Activated CD4-positive, alpha-beta memory T cell treated with anti-CD3 and anti-CD28 coated beads for 36 hours (primary cell): ENCODE measurements around the gene ATG2B. TPM values are rescaled to one million over a fixed set of nuclear protein-coding genes. Genes with fewer than 3 reads are reported as not detected.

ENCODE experiments used
- CTCF ChIA-PET: fragments of 350-600 bp; sonication (Branson Sonifier 250); formaldehyde crosslinking; loops from one replicate; lab custom pipeline; 2021; ENCODE audit warnings: antibody characterized with exemption, inconsistent platforms; lab: Charles Lee
- POLR2A ChIA-PET: fragments of 350-600 bp; sonication (Branson Sonifier 250); formaldehyde crosslinking; loops from one replicate; lab custom pipeline; 2021; ENCODE audit warnings: antibody characterized with exemption; lab: Charles Lee
- DNase-seq: peaks from one replicate; pipeline ENCODE4 v3.0.0-alpha.2; 2020
- H3K27ac Mint-ChIP-seq: one replicate; pipeline ENCODE4 v1.8.0; 2021; ENCODE audit warnings: mixed read lengths
- H3K27me3 Mint-ChIP-seq: one replicate; pipeline ENCODE4 v1.8.0; 2021; ENCODE audit warnings: mixed read lengths
- H3K36me3 Mint-ChIP-seq: one replicate; pipeline ENCODE4 v1.8.0; 2021; ENCODE audit warnings: mixed read lengths
- H3K4me1 Mint-ChIP-seq: one replicate; pipeline ENCODE4 v1.8.0; 2021; ENCODE audit warnings: low read depth, mixed read lengths
- H3K4me3 Mint-ChIP-seq: one replicate; pipeline ENCODE4 v1.8.0; 2021; ENCODE audit warnings: mild to moderate bottlenecking, mixed read lengths
- H3K9me3 Mint-ChIP-seq: one replicate; pipeline ENCODE4 v1.8.0; 2021; ENCODE audit warnings: mixed read lengths
- intact Hi-C: fragments of 100-400 bp; cut with micrococcal nuclease; formaldehyde crosslinking; loops from one replicate; pipeline ENCODE4 v1.15.1; 2023
- total RNA-seq, 2 experiments: library from RNA; stranded (reverse); gene quantifications; one replicate each; pipeline ENCODE4 v1.2.3, GENCODE V29; 2021

The ATG2B gene
- total RNA-seq, 2 experiments from 2014 or later = 12.0 to 12.8 TPM

GRCh38 chr14:96338551-96338950 lies 24.6 kb downstream of the ATG2B start:
- Mint-ChIP-seq H3K9me3 (no peaks in the 10 kb centered on the region), H3K4me1 (no peaks in the 10 kb centered on the region), H3K36me3 (peaks cover 11% of the 10 kb centered on the region), H3K27me3 (no peaks in the 10 kb centered on the region), H3K4me3 (no peak overlapping the region), H3K27ac (no peak overlapping the region)
- intact Hi-C loops = no loop called here
- no peak for DNase-seq
- CTCF ChIA-PET = no interaction called here
- POLR2A ChIA-PET = no interaction called here

DNA sequence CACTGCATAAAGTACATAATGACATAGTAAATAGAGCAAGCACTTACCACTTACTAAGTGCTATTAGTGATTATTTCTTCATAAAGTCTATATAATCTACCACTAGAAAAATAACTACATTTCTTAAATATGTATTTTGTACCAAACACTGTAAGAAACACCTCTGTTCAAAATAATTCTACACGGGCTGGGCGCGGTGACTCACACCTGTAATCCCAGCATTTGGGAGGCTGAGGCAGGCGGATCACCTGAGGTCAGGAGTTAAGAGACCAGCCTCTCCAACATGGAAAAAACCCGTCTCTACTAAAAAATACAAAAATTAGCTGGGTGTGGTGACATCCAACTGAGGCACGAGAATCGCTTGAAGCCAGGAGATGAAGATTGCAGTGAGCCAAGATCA lies 38.9 kb downstream of the ATG2B start:
- POLR2A ChIA-PET = no interaction called here
- DNase-seq = no peak

GRCh38 chr14:96320605-96321004 lies 42.5 kb downstream of the ATG2B start:
- peaks cover 2% of the 10 kb centered on the region for H3K4me1 Mint-ChIP-seq
- ChIA-PET POLR2A (no interaction called here), CTCF (no interaction called here)
- no peak overlapping the region for H3K27ac Mint-ChIP-seq
- H3K27me3 Mint-ChIP-seq = no peaks in the 10 kb centered on the region
- no peak for DNase-seq
- H3K4me3 Mint-ChIP-seq = no peak overlapping the region
- H3K9me3 Mint-ChIP-seq = no peaks in the 10 kb centered on the region
- peaks cover 33% of the 10 kb centered on the region for H3K36me3 Mint-ChIP-seq
- intact Hi-C loops = no loop called here

More for the DNA sequence above, 38.9 kb downstream of the ATG2B start:
- Mint-ChIP-seq H3K9me3 (no peaks in the 10 kb centered on the region), H3K4me1 (peaks cover 2% of the 10 kb centered on the region), H3K36me3 (peaks cover 22% of the 10 kb centered on the region), H3K4me3 (no peak overlapping the region), H3K27ac (no peak overlapping the region), H3K27me3 (no peaks in the 10 kb centered on the region)
- intact Hi-C loops = no loop called here
- CTCF ChIA-PET = no interaction called here

GRCh38 chr14:96318836-96319235 lies 44.3 kb downstream of the ATG2B start:
- Mint-ChIP-seq H3K4me3 (no peak overlapping the region), H3K9me3 (no peaks in the 10 kb centered on the region), H3K27me3 (no peaks in the 10 kb centered on the region), H3K4me1 (peaks cover 2% of the 10 kb centered on the region), H3K36me3 (peaks cover 38% of the 10 kb centered on the region), H3K27ac (no peak overlapping the region)
- intact Hi-C loops = no loop called here
- POLR2A ChIA-PET = no interaction called here
- DNase-seq = no peak
- CTCF ChIA-PET = interaction anchor here (0.6 kb wide), 1 partner anchor 211 kb away, joined by 3 read pairs; no protein-coding TSS in a partner anchor

DNA sequence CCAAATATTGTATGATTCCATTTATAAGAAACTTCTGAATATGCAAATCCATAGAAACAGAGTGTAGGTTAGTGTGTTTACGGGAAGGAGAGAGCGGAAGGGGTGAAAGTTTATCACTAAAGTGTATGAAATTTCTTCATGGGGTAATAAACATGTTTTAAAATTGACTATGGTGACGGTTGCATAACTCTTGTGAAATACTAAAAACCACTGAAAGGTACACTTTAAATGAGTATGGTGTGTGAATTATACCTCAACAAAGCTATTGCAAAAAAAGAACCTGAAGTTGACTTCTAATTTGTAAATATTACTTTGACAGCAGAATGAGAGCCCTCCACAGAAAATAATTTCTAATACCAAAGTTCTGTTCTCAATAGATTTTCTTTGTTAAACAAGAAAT lies 47.1 kb downstream of the ATG2B start:
- Mint-ChIP-seq H3K36me3 (peaks cover 34% of the 10 kb centered on the region), H3K9me3 (no peaks in the 10 kb centered on the region), H3K4me3 (no peak overlapping the region), H3K27ac (no peak overlapping the region), H3K27me3 (no peaks in the 10 kb centered on the region), H3K4me1 (peaks cover 2% of the 10 kb centered on the region)
- ChIA-PET POLR2A (no interaction called here), CTCF (no interaction called here)
- intact Hi-C loops = no loop called here
- no peak for DNase-seq

GRCh38 chr14:96310906-96311305 lies 52.2 kb downstream of the ATG2B start:
- H3K27ac Mint-ChIP-seq = no peak overlapping the region
- intact Hi-C loops = no loop called here
- H3K4me1 Mint-ChIP-seq = no peaks in the 10 kb centered on the region
- peaks cover 44% of the 10 kb centered on the region for H3K36me3 Mint-ChIP-seq
- DNase-seq = no peak
- no peaks in the 10 kb centered on the region for H3K27me3 Mint-ChIP-seq
- ChIA-PET CTCF (no interaction called here), POLR2A (no interaction called here)
- no peaks in the 10 kb centered on the region for H3K9me3 Mint-ChIP-seq
- no peak overlapping the region for H3K4me3 Mint-ChIP-seq

DNA sequence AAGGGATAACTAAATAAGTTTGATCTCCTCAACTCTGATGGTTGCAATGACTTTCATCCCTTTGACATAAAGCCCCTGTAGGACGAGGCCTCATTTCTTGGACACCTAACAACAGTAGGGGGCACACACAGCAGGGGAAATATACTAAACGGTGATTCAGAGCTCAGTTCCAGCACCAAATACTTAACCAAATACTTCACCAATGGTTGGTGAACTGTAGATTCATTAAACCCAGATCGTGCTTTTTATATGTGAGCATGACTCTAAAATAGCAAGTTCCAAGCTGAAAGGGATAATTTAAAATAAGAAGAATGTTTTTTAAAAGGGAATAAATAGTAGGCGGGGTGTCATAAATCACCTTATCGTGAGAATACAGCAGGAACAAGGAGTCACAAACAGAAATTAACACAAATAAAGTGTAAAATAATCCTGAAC lies 53.2 kb downstream of the ATG2B start:
- no peak overlapping the region for H3K27ac Mint-ChIP-seq
- intact Hi-C loops = no loop called here
- H3K4me1 Mint-ChIP-seq = no peaks in the 10 kb centered on the region
- peaks cover 38% of the 10 kb centered on the region for H3K36me3 Mint-ChIP-seq
- H3K27me3 Mint-ChIP-seq = no peaks in the 10 kb centered on the region
- H3K9me3 Mint-ChIP-seq = no peaks in the 10 kb centered on the region
- POLR2A ChIA-PET = no interaction called here
- CTCF ChIA-PET = interaction anchor here (1.2 kb wide), 1 partner anchor 114 kb away, joined by 3 read pairs; no protein-coding TSS in a partner anchor
- H3K4me3 Mint-ChIP-seq = no peak overlapping the region
- DNase-seq = no peak

DNA sequence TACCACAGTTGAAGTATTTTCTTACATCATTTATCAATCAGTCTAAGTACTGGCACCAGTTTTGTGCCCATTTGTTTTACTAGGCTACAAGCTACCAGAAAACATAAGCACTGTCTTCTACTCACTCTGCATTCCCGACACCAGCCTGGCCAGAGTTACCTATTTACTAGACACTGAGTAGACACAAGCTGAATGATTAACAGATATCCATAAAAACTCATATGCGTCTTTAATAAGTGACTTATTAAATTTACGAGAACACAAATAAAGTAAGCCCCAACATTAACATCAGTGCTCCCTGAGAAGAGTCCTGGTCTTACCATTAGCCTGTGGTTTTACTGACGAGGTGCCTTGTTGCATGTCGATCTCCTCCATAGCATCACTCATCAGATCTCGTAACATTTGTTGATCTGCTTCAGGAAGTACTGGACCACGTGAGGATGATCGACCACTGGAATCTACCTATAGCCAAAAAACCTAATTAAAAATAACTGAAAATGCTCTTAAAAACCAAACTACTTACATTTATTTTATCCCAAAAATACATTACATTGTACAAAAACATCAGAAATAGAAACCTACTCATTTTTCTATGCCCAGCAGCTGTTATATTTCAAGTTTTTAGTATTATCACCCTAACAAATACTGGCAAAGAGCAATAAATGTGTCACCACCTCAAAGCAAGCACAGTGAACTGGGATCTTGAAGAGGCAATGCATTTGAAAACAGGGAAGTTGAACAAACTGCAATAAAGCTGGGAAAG lies 53.8 kb downstream of the ATG2B start:
- H3K27ac Mint-ChIP-seq = no peak overlapping the region
- no peak for DNase-seq
- POLR2A ChIA-PET = no interaction called here
- H3K27me3 Mint-ChIP-seq = no peaks in the 10 kb centered on the region
- no peak overlapping the region for H3K4me3 Mint-ChIP-seq
- H3K9me3 Mint-ChIP-seq = no peaks in the 10 kb centered on the region
- H3K36me3 Mint-ChIP-seq = peaks cover 38% of the 10 kb centered on the region
- intact Hi-C loops = no loop called here
- CTCF ChIA-PET = interaction anchor here (1.2 to 2.3 kb wide), 2 partner anchors 11 to 114 kb away, joined by 3 to 13 read pairs; no protein-coding TSS in a partner anchor
- no peaks in the 10 kb centered on the region for H3K4me1 Mint-ChIP-seq

DNA sequence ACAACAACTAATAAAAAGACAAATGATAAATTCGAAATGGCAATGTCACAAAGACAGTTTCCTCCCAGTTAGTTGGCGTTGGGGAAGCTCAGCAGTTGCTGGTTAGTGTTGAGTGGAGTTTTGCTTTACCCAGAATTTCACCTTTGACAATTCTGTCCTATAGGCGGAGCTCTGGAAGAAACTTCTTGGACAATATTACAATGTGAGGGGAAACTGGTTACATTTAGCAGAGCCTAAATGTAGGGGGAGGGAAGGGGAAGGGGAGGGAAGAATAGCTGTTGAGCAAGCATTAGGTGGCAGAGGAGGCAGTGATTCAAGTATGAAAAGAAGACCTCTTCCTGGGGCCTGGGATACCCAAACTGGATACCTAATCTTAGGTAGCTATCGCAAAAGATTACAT lies 55.7 kb downstream of the ATG2B start:
- Mint-ChIP-seq H3K9me3 (no peaks in the 10 kb centered on the region), H3K27me3 (no peaks in the 10 kb centered on the region), H3K4me3 (no peak overlapping the region), H3K36me3 (peaks cover 31% of the 10 kb centered on the region), H3K27ac (no peak overlapping the region), H3K4me1 (no peaks in the 10 kb centered on the region)
- CTCF ChIA-PET = interaction anchor here (2.3 kb wide), 1 partner anchor 10 kb away, joined by 13 read pairs; no protein-coding TSS in a partner anchor
- DNase-seq = no peak
- POLR2A ChIA-PET = no interaction called here
- intact Hi-C loops = no loop called here

DNA sequence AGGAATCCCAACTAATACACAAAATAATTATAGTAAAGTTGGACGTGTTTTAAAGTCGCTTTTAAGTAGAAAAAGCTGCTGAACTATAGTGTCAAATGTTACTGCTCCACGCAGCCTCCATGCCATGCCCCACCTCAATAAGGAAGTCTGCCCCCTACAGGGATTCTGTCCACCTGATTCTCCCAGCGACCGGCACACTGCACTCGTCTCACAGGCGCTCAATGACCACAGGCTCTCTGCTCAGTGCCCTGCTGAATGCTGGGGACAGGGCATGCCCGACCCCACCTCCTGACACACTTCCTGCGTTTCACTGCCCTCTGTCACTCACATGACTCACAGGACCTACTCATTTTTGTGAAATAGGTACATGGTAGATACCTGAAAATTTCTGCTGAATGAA lies 58.2 kb downstream of the ATG2B start:
- ChIA-PET POLR2A (no interaction called here), CTCF (no interaction called here)
- Mint-ChIP-seq H3K9me3 (no peaks in the 10 kb centered on the region), H3K27me3 (no peaks in the 10 kb centered on the region), H3K36me3 (peaks cover 28% of the 10 kb centered on the region), H3K4me3 (no peak overlapping the region), H3K27ac (no peak overlapping the region), H3K4me1 (no peaks in the 10 kb centered on the region)
- intact Hi-C loops = no loop called here
- DNase-seq = no peak

DNA sequence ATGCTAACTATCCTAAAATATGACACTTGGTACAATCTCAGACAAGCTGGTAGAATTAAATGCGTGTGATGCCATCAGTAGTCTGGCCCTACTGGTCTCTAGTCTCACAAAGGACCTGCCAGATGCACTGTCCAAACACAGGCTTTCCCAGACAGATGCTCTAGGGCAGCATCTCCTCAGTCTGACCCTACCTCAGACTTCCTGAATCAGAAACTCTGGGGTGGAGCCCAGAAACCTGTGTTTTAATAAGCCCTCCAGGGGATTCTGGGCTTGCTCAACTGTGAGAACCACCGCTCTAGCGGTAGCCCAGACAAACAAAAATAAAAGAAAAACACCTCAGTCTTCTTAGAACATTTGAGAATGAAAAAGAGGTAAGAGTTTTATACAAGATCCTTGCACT lies 59.2 kb downstream of the ATG2B start:
- intact Hi-C loops = no loop called here
- CTCF ChIA-PET = interaction anchor here (0.8 to 0.9 kb wide), 2 partner anchors 12 to 28 kb away, joined by 3 to 4 read pairs; no protein-coding TSS in a partner anchor
- no peaks in the 10 kb centered on the region for H3K4me1 Mint-ChIP-seq
- H3K27ac Mint-ChIP-seq = no peak overlapping the region
- no peak overlapping the region for H3K4me3 Mint-ChIP-seq
- H3K9me3 Mint-ChIP-seq = no peaks in the 10 kb centered on the region
- peaks cover 30% of the 10 kb centered on the region for H3K36me3 Mint-ChIP-seq
- POLR2A ChIA-PET = no interaction called here
- DNase-seq = no peak
- no peaks in the 10 kb centered on the region for H3K27me3 Mint-ChIP-seq

DNA sequence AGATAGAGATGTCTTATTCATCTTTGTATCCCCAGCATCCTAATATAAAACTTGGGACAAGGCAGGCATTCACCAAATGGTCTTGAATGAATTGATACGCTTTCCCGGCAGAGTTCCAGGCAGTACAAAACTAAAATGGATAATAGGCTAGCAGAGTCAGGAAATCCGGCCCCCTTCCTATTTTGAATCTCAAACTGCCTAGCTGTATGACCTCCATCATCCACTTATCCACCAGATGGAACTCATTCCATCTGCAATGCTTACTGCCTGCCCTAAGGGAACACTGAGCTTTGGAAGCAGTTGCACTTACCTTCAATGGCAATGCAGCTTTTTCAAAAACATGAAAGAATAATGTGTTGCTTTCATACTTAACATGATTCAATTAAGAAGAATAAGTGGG lies 63.7 kb downstream of the ATG2B start:
- H3K27ac Mint-ChIP-seq = no peak overlapping the region
- POLR2A ChIA-PET = no interaction called here
- H3K27me3 Mint-ChIP-seq = no peaks in the 10 kb centered on the region
- H3K9me3 Mint-ChIP-seq = no peaks in the 10 kb centered on the region
- H3K4me1 Mint-ChIP-seq = no peaks in the 10 kb centered on the region
- no peak overlapping the region for H3K4me3 Mint-ChIP-seq
- intact Hi-C loops = no loop called here
- H3K36me3 Mint-ChIP-seq = peaks cover 16% of the 10 kb centered on the region
- DNase-seq = no peak
- CTCF ChIA-PET = interaction anchor here (0.7 kb wide), 1 partner anchor 125 kb away, joined by 3 read pairs; no protein-coding TSS in a partner anchor
